GM21526 (cell line): ENCODE results near the gene CST6.

Experiments
- ATAC-seq: cut with Tn5 transposase; IDR thresholded peaks from one replicate; pipeline ENCODE4 v1.9.1; 2021; ENCODE audit warnings: moderate library complexity; ENCODE audit not compliant: unreplicated experiment, low FRiP score

Gene CST6

GRCh38 chr11:66042996-66043906 is 31.4 kb downstream of the CST6 start:
- ATAC-seq: no peak

DNA sequence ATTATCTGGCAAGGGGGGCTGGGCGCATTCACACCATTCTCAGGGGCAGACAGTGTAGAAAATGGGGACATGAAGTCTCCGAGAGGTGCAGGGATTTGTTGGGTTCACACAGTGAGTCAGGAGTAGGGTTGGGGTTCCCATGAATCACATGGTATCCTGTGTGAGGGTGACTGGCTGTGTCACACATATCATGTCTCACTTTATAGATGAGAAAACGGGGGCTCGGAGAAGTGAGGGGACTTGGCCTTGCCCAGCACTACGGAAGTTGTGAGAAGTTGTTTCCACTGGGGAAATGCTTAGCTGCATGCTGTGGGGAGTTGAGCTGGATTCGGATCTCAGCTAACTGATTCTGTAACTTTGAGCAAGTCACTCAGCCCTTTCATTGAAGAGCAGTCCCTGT is 32.9 kb downstream of the CST6 start:
- ATAC-seq: no peak

- no peak for ATAC-seq
Observed at GRCh38 chr11:66045177-66045639, 33.4 kb downstream of the CST6 start.

DNA sequence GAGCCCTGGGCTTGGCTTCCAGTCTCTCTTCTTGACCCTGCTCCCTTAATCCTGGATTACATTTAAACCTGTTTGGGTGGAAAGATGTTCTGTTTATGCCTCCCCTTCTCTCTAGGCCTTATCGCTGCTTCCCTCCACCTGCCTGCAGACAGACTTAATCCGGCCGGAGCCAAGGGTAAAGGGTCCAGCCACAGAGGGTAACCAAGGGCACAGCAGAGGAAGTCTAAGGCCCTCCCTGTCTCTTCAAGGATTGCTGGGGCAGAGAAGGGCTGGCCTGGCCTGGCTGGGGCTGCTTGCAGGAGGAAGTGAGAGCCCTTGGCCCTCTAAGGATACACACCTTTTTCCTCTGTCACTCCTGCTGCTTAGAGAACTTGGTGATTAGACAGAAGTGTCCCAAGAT is 35.1 kb downstream of the CST6 start:
- ATAC-seq: no peak

- ATAC-seq: no peak
Observed at GRCh38 chr11:66047541-66048365, 35.9 kb downstream of the CST6 start.

DNA sequence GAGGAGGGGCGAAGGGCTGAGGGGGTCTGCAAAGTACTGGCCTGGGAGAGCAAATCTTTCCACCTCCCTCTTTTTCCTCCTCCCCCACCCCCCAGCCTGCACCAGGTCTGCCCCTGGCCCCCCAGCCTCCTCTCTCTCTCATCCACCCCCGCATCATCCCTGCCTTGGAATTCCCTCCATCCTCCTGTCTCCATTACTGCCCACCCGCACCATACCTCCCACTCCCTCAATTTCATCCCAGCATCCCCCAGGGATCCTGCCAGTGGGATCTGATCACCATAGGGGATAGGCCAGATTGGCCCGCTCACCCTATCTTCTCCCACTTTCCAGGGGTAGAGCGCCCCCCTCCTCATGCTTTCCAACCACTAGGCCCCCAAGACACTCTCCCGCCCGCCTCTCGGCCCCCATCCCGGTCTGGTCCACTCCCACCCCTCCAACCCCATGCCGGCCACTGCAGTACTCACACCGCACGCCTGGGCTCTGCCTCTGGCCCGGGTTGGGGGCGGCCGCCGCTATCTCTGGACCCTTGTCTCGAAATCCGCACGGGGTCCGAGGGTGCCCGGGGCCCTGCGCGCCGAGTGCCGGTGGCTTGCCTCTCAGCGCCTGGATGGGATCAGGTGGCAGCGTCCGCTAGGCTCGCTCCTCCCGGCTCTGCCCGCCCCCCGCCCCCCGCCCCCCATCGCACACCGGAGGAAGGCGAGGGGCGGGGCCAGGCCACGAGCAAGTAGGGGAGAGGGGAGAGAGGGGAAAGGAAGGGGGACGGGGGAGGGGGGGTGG is 36.9 kb downstream of the CST6 start, which contains the start of gene GAL3ST3:
GAL3ST3 (minus strand) TSS at position 615 of the 777 bp plus-strand sequence. CDS start 3,746 bp downstream, outside the sequence.
- no peak for ATAC-seq

DNA sequence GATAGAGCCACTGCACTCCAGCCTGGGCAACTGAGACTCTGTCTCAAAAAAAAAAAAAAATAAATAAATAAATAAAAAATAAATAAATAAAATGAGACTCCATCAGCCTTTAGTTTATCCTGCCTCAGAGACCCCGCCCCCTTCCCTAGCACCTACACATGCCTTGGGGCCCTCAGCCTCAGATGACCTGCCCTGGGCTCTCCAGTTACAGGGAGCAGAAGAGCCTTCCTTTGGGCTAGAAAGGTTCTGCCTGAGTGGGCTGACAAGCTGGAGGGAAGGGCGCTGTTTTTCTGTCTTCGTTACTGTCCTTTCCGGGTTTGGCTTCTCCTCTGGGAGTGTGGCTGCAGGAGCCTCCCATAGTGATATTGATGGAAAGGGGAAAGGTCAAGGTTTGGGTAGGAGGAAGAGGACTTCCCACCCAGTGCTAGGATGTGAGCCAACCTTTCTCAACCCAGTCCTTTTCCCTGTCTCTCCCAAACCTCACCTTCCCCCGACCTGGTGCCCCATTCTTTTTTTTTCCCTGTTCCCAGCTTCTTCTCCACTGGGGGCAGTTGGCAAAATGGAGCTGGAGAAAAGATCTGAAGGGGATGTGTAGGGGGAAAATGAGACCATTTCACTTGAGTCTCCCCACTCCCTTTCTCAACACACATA is 38.9 kb downstream of the CST6 start:
- ATAC-seq: no peak

- no peak for ATAC-seq
Observed at GRCh38 chr11:66051371-66051765, 39.6 kb downstream of the CST6 start.

DNA sequence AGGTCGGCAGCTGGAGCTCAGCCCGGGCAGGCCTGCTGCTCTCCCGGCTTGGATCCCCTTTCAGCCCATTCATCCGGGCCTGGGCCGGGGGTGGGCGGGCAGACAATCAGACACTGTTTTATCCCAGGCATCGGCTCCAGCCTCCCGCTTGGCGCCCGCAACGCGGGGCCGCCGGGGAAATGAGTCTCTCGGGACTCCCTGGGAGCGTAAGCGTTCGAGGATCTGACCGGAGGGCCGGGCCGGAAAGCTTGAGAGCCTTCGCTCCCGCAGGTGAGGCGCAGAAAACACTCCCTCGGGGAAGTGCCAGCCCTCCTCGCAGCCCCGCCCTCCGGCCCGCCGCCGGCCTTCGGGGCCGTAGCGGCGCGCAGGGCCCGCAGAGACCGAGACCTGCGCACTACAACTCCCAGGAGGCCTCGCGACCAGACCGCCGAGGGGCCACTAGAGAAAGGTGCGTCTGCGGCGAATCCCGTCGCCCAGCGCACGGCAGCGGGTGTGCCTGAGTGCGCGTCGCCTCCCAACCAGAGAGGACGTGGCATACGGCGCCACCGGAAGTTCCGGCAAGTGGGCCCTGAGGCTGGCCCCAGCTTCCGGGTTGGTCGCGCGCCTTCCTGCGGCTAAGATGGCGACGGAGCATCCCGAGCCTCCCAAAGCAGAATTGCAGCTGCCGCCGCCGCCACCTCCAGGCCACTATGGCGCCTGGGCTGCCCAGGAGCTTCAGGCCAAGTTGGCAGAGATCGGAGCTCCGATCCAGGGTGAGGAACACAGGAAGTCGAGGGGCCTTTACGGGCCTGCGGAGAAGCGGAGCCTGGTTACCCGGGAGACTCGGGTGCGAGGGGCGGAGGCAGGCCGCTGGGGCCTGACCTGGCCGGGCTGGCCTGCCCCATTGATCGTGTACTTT is 40.2 kb downstream of the CST6 start, which contains the start of gene SF3B2:
SF3B2 (plus strand) TSS at position 599 of the 898 bp plus-strand sequence; CDS start at position 620, 21 bp downstream.
- ATAC-seq: peak; percentile 86

- ATAC-seq: no peak
Observed at GRCh38 chr11:66052664-66052982, 40.8 kb downstream of the CST6 start.

DNA sequence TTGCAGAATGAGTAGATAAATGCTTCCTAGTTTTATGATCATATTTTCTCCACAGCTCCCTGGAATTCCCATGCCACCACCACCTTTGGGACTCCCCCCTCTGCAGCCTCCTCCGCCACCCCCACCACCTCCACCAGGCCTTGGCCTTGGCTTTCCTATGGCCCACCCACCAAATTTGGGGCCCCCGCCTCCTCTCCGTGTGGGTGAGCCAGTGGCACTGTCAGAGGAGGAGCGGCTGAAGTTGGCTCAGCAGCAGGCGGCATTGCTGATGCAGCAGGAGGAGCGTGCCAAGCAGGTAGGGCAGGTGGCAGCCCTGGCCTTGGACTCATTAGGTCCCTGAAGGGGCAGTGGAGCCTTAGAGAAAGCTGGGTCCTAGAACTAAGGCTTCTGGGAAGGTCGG is 43.2 kb downstream of the CST6 start:
- no peak for ATAC-seq

- no peak for ATAC-seq
Observed at GRCh38 chr11:66056501-66056900, 44.7 kb downstream of the CST6 start.

- no peak for ATAC-seq
Observed at GRCh38 chr11:66059966-66060680, 48.3 kb downstream of the CST6 start.

DNA sequence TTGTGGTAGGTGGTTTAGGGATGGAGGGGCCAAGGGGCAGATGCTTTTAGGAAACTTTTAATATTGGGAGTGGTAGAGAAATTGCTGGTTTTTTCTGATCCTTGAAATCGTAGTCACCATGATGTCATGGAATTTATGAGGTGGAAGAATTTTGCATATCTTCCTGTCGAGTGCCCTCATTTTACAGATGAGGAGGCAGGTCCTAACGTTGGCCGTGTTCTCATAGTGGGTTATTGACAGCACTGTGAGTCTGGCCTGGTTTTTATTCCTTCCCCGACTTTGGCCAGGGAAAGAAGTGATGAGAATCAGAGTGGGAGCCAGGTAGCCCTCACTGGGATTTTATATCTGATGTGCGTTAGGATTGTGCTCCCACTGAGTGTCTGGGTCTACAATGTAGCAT is 49.5 kb downstream of the CST6 start:
- no peak for ATAC-seq

GRCh38 chr11:66062408-66062807 is 50.6 kb downstream of the CST6 start:
- ATAC-seq: no peak
